Neuron (in vitro differentiated cells): Measurements from ENCODE around the gene ADAMTS17.

ENCODE experiments used
- H2AFZ ChIP-seq: one replicate; pipeline ENCODE4 v1.6.1; 2013; ENCODE audit warnings: low read depth, mild to moderate bottlenecking, inconsistent platforms, low read length, moderate library complexity
- H3K27me3 ChIP-seq: one replicate; pipeline ENCODE4 v1.6.1; 2013; ENCODE audit warnings: low read length; ENCODE audit not compliant: insufficient read depth
- H3K36me3 ChIP-seq: one replicate; pipeline ENCODE4 v1.6.1; 2013; ENCODE audit warnings: low read length; ENCODE audit not compliant: insufficient read depth
- H3K4me1 ChIP-seq: one replicate; pipeline ENCODE4 v1.6.1; 2013; ENCODE audit warnings: low read length; ENCODE audit not compliant: insufficient read depth
- H3K4me3 ChIP-seq: 2 replicates; pipeline ENCODE4 v1.5.1; 2013; ENCODE audit warnings: mild to moderate bottlenecking, low read length, moderate library complexity
- H3K9me3 ChIP-seq: one replicate; pipeline ENCODE4 v1.6.1; 2013; ENCODE audit warnings: low read length

The ADAMTS17 gene

DNA sequence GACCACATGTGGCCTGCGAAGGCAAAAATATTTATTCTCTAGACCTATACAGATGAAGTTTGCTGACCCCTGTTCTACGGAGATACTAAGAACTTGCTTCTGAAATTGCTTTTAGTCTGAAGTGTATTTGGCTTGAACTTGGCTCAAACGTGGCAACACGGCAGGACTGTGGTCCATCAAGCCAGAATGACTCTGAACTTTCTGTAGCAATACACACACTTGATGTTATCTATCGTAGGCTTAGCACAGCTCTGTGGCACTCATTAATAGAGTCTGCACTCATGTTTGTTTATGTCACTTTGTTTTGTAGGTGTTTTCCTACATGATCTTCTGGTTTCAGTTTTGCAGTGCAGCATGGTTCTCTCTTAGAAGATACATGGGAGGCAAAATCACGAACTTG, 298.1 kb downstream of the ADAMTS17 start:
- Histone ChIP-seq H3K4me1 (no peaks in the 10 kb centered on the region), H3K36me3 (no peaks in the 10 kb centered on the region), H3K27me3 (no peaks in the 10 kb centered on the region), H2AFZ (no peak overlapping the region), H3K4me3 (no peak overlapping the region), H3K9me3 (no peaks in the 10 kb centered on the region)

DNA sequence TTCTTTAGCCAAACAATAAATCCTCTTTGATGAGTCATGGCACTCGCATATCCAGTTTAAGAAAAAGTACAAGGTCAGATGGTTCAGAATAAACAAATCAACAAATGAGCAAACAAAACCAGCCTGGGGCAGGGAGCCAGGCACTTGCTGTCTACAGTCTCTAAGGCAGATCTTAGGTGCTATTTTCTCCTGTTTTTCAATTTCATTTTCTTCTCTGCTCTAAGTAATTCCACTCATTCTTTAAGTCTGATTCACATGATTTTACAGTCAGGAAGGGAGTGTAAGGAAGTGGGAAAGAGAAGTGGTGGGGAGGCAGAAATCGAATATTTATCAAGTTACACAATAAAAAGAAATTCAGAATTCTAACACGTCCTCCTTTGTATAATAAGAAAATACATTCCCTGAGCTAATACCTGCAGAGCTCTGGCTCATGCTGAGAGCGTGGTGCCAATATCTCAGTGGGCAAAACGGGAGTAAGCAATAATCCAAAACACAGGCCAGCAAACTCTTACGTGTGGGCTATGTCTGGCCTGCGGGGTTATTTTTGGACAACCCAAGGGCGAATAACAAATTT, 298.6 kb downstream of the ADAMTS17 start:
- H3K4me3 ChIP-seq, result no peak overlapping the region
- H3K4me1 ChIP-seq, result no peaks in the 10 kb centered on the region
- no peaks in the 10 kb centered on the region for H3K27me3 ChIP-seq
- no peak overlapping the region for H2AFZ ChIP-seq
- no peaks in the 10 kb centered on the region for H3K36me3 ChIP-seq
- H3K9me3 ChIP-seq, result no peaks in the 10 kb centered on the region

DNA sequence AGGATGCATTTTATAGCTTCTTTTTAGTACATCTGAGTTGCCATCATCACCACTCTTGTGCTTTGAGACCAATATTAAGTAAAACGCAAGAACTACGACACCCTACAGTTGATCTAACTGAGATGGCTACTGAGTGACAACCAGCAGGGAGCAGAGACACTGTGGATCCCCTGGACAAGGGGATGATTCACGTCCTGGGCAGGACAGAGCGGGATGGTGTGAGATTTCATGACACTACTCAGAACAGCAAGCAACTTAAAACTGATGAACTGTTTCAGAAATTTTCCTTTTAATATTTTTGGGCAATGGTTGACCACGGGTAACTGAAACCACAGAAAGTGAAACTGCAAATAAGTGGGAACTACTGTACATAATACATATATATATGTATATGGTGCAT, 299.2 kb downstream of the ADAMTS17 start:
- H3K27me3 ChIP-seq, result no peaks in the 10 kb centered on the region
- no peak overlapping the region for H2AFZ ChIP-seq
- no peaks in the 10 kb centered on the region for H3K4me1 ChIP-seq
- H3K9me3 ChIP-seq, result no peaks in the 10 kb centered on the region
- no peak overlapping the region for H3K4me3 ChIP-seq
- no peaks in the 10 kb centered on the region for H3K36me3 ChIP-seq

DNA sequence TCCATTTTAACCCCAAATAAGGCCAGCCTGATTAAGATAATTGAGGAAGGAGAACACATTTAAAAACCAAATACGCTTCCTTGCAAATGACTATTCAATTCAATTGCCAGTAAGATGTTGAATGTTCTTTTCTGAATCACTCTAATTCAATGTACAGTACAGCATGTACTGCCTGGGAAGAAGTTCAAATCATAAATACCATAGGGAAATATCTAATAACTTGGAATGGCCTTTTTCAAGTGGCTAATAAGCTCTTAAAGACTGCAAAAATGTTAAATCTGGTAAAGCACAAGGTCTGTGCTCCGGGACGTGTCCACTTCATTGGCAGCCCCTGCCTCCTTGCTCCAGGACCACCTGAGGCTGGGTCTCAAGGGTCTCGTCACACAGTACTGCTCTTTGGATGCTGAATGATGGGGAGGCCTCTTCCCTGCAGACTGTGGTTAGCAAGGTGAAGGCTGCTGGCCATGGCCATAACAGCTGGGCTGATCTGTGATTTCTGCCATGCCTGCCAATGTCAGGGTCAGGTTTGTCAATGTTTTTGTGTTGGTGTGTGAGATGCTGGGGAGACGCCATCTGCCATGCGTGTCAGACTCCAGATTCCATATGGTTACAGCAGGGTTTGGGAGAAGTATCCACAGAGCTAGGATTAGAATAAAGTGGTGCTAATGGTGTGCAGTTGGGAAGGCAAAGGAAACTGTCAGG, 300.5 kb downstream of the ADAMTS17 start:
- Histone ChIP-seq H2AFZ (no peak overlapping the region), H3K9me3 (no peaks in the 10 kb centered on the region), H3K27me3 (no peaks in the 10 kb centered on the region), H3K4me1 (no peaks in the 10 kb centered on the region), H3K4me3 (no peak overlapping the region), H3K36me3 (no peaks in the 10 kb centered on the region)

DNA sequence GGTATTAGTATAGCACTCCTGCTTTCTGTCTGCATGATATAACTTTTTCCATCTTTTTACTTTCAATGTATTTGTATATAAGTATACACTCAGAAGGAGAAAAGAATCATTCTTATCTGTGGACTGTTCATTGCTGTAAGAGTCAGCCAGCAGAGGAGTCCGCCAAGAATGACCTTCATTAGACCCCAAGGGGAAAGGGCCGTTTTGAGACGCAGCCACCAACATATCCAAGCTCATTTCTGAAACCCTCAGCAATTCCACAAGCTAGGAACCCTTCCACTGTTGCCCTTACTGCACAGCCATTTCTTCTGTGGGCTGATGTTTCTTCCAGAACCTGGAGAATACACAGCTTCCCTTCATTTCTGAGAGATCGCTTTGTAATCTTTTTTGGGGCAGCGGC, 301.8 kb downstream of the ADAMTS17 start:
- Histone ChIP-seq H2AFZ (no peak overlapping the region), H3K9me3 (no peaks in the 10 kb centered on the region), H3K27me3 (no peaks in the 10 kb centered on the region), H3K4me3 (no peak overlapping the region), H3K4me1 (no peaks in the 10 kb centered on the region), H3K36me3 (no peaks in the 10 kb centered on the region)

DNA sequence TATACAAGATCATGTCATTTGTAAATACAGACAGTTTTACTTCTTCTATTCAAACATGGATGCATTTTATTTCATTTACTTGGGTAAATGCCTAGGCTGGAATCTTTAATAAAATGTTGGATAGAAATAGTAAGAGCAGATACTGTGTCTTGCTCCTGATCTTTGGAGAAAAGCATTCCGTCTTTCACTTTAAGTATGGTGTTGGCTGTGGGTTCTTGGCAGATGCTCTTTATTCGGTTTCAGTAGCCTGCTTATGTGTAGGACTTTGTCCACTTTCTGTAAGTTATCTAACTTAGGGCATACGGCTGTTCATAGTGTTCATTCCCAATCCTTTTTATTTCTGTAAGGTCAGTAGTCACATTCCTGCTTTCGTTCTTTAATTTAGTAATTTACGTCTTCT, 303.0 kb downstream of the ADAMTS17 start:
- no peak overlapping the region for H3K4me3 ChIP-seq
- no peaks in the 10 kb centered on the region for H3K9me3 ChIP-seq
- H3K36me3 ChIP-seq, result no peaks in the 10 kb centered on the region

DNA sequence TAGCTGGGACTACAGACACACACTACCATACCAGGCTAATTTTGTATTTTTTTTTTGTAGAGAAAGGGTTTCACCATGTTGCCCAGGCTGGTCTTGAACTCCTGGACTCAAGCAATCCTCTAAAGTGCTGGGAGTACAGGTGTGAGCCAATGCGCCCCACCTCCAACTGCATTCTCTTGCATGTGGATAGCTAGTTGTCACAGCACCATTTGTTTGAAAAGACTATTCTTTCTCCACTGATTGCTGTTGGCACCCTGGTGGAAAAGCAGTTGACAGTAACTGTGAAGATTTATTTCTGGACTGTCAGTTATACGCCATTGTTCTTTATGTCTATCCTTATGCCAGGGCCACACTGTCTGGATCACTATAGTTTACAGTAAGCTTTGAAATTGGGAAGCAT, 303.9 kb downstream of the ADAMTS17 start:
- H3K4me1 ChIP-seq, result no peaks in the 10 kb centered on the region
- H3K27me3 ChIP-seq, result peaks cover 7% of the 10 kb centered on the region
- H3K4me3 ChIP-seq, result no peak overlapping the region
- H2AFZ ChIP-seq, result no peak overlapping the region
- no peaks in the 10 kb centered on the region for H3K9me3 ChIP-seq
- H3K36me3 ChIP-seq, result no peaks in the 10 kb centered on the region

More for the DNA sequence above, 303.0 kb downstream of the ADAMTS17 start:
- H3K4me1 ChIP-seq, result no peaks in the 10 kb centered on the region
- H3K27me3 ChIP-seq, result peaks cover 7% of the 10 kb centered on the region
- H2AFZ ChIP-seq, result no peak overlapping the region

DNA sequence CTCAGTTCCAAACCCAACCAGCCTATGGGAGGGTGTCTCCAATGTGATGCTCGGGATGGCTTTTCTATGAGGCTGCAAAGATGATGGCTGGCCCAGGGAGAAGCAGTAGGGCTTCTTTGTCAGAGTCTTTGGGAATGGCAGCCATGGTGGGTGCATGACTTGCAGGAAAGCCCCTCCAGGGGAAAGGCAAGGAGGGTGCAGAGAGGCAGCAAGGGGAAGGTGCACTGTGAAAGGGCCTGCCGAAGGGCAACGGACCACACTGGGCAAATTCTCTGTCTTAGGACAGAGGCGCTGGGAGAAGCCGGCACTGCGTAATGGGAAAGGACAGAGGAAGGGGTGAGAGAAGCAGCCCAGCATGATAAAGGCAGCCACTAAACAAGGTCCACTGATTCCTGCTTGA, 305.8 kb downstream of the ADAMTS17 start:
- no peaks in the 10 kb centered on the region for H3K36me3 ChIP-seq
- H2AFZ ChIP-seq, result no peak overlapping the region
- peaks cover 7% of the 10 kb centered on the region for H3K27me3 ChIP-seq
- no peak overlapping the region for H3K4me3 ChIP-seq
- no peaks in the 10 kb centered on the region for H3K4me1 ChIP-seq
- H3K9me3 ChIP-seq, result no peaks in the 10 kb centered on the region

DNA sequence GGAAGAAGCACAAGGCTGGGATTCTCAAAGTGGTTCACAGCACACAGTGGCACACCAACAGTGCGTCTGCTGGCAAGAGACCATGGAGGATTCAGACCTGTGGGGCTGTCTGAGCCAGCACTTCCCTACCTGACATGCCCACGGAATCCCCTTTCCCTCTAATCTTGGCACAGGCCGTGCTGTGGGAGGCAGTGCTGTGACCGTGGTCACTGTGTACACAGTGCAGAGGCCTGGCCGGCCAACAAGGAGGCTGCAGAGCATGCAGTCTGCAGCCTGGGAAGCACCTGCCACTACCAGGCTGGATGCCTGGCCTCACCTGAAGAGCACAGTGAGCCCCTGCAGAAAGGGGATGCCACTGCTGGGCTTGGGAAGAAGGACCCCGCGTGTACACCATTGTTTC, 307.6 kb downstream of the ADAMTS17 start:
- H3K4me3 ChIP-seq, result no peak overlapping the region
- H2AFZ ChIP-seq, result no peak overlapping the region
- H3K4me1 ChIP-seq, result no peaks in the 10 kb centered on the region
- no peaks in the 10 kb centered on the region for H3K36me3 ChIP-seq
- H3K27me3 ChIP-seq, result peaks cover 7% of the 10 kb centered on the region
- H3K9me3 ChIP-seq, result no peaks in the 10 kb centered on the region

DNA sequence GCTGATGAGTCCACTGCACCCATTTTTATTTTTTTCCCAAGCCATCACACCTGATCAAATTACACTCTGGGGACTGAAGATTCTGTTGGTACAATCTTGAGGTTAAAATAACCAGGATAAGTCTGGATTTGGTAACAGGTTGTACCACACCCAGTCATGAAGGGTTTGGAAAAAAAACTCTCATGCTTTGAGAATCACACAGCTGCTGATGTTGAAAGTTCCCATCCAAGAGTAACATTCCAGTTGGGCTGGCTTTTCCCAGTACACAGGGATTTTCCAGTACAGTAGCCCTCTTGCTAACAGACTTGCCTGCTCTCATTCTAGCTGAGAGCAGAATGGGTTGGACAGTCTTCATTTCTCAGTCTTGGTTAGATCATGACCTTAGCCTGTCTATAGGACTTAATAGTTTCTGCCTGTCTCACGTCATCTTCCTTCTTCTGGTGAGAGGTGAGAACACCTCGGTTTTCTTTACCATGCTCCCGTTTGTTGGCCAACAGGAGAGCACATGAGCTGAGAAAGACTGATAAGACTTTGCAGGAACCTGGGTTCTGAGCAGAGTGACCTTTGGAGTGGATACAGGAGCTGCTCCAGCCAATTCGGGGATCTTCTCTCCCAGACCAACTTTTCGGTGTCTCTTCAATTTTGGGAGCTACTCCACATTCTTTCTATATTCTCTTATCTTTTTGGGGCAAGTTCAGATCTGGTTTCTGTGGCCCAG, 308.5 kb downstream of the ADAMTS17 start:
- no peaks in the 10 kb centered on the region for H3K9me3 ChIP-seq
- no peaks in the 10 kb centered on the region for H3K4me1 ChIP-seq
- H3K27me3 ChIP-seq, result peaks cover 7% of the 10 kb centered on the region
- no peak overlapping the region for H3K4me3 ChIP-seq
- no peaks in the 10 kb centered on the region for H3K36me3 ChIP-seq
- no peak overlapping the region for H2AFZ ChIP-seq

DNA sequence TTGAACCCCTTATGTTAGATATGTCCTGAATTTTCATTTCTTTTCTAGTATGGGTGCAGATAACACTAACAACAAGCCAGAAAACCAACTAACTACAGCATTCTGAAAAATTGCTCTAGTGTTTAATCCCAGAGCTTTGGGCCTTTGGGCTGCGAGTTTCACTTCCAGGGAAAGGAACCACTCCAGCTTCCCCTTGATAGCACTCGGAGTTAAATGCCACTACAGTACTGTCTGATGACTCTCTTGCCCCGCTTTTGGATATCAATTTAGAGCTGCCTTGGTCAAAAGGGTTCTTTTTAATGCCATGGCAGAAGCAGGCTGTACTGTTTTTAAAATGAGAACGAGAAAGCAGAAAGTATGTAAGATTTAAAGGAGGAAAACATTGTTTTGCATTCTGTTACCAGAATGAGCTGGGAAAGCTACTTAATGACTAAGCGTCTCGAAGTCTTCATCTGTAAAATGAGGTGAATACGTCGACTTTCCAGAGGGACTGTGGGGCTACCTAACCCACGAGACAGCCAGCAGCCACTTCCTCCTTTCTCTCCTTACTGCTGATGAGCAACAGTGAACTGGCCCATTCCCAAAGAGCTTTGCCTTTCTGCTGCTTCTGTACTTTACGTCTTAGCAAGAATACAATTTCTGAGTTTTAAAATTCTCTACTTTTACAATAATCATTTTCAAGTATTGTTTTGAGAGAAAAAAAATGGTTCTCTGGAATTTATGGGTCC, 309.3 kb downstream of the ADAMTS17 start:
- no peaks in the 10 kb centered on the region for H3K36me3 ChIP-seq
- H3K9me3 ChIP-seq, result no peaks in the 10 kb centered on the region

DNA sequence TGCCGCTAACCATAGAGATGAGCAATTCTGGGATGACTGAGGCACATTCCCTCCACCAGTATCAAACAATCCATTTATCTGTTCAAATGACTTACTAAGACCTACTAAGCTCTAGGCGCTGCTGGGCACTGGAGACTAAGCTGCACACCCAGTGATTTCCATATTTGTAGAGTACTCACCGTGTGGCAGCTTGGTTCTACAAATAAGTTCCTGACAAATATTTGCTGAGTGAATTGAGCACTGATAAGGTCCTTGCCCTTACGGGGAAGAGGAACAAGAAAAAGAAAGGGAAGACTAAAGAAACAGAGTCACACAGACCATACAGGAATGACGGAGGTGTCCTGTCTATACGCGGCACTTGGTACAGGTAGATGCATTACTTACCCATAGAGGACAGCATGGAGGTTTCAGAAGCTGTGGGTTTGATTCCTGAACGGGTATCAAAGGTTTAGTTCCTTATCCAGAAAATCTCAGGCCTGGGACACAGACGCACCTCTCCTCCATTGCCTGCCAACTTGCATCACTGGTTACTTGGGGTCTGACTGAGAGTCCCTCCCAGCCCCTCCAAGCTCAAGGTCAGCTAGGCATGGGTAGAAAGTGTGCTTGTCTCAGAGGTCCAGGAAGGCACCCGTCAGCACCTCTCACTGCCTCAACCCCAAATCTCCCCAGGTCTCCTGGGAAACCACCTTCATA, 310.0 kb downstream of the ADAMTS17 start:
- Histone ChIP-seq H3K4me1 (no peaks in the 10 kb centered on the region), H2AFZ (no peak overlapping the region), H3K9me3 (no peaks in the 10 kb centered on the region), H3K27me3 (peaks cover 7% of the 10 kb centered on the region), H3K36me3 (no peaks in the 10 kb centered on the region), H3K4me3 (no peak overlapping the region)

More for the DNA sequence above, 309.3 kb downstream of the ADAMTS17 start:
- Histone ChIP-seq H3K4me3 (no peak overlapping the region), H2AFZ (no peak overlapping the region), H3K27me3 (peaks cover 7% of the 10 kb centered on the region), H3K4me1 (no peaks in the 10 kb centered on the region)
